H9 (cell line): ENCODE results near the gene KCNE2. TPM values are rescaled to one million over a fixed set of nuclear protein-coding genes. Genes with fewer than 3 reads are reported as not detected.
"Not testable (repeated sequence)": the region's sequence is repeated elsewhere in the genome, so short reads cannot be mapped to it uniquely, and the experiment has no call there.

ENCODE experiments used
- DNase-seq: peaks from one replicate; pipeline ENCODE4 v3.0.0-alpha.2; 2017
- H2AFZ ChIP-seq: one replicate; pipeline ENCODE4 v1.6.1; 2013; ENCODE audit warnings: mild to moderate bottlenecking, low read length, control low read depth, moderate library complexity
- H2AK5ac ChIP-seq: 2 replicates; pipeline ENCODE4 v1.6.1; 2013; ENCODE audit warnings: low read length, control low read depth, mixed read lengths; ENCODE audit not compliant: insufficient read length
- H2BK120ac ChIP-seq: one replicate; pipeline ENCODE4 v1.6.1; 2013; ENCODE audit warnings: low read depth, mild to moderate bottlenecking, low read length, control low read depth, inconsistent platforms; ENCODE audit not compliant: poor library complexity, severe bottlenecking
- H2BK12ac ChIP-seq: 2 replicates; pipeline ENCODE4 v1.6.1; 2013; ENCODE audit warnings: low read length, control low read depth, mixed read lengths, low read depth; ENCODE audit not compliant: insufficient read length
- H2BK15ac ChIP-seq: 2 replicates; pipeline ENCODE4 v1.6.1; 2013; ENCODE audit warnings: low read depth, low read length, control low read depth
- H2BK20ac ChIP-seq: one replicate; pipeline ENCODE4 v1.6.1; 2013; ENCODE audit warnings: low read depth, mild to moderate bottlenecking, low read length, control low read depth, inconsistent platforms; ENCODE audit not compliant: poor library complexity, severe bottlenecking
- H2BK5ac ChIP-seq: 2 replicates; pipeline ENCODE4 v1.6.1; 2013; ENCODE audit warnings: low read length, control low read depth, mixed read lengths; ENCODE audit not compliant: insufficient read length
- H3K14ac ChIP-seq: 2 replicates; pipeline ENCODE4 v1.6.1; 2013; ENCODE audit warnings: low read length, control low read depth; ENCODE audit not compliant: insufficient read depth
- H3K18ac ChIP-seq: 2 replicates; pipeline ENCODE4 v1.6.1; 2013; ENCODE audit warnings: low read depth, mild to moderate bottlenecking, mixed read lengths, low read length, control low read depth; ENCODE audit not compliant: insufficient read length
- H3K23ac ChIP-seq: 2 replicates; pipeline ENCODE4 v1.6.1; 2013; ENCODE audit warnings: low read length, control low read depth, mixed read lengths, low read depth; ENCODE audit not compliant: insufficient read length
- H3K23me2 ChIP-seq: 2 replicates; pipeline ENCODE4 v1.6.1; 2013; ENCODE audit warnings: low read depth, mild to moderate bottlenecking, mixed read lengths, low read length, control low read depth; ENCODE audit not compliant: insufficient read length, poor library complexity, severe bottlenecking
- H3K27ac ChIP-seq: 2 replicates; pipeline ENCODE4 v1.5.1; 2013; ENCODE audit warnings: low read length, control low read depth, mixed read lengths, low read depth; ENCODE audit not compliant: insufficient read length
- H3K27me3 ChIP-seq: 2 replicates; pipeline ENCODE4 v1.6.1; 2013; ENCODE audit warnings: low read length, control low read depth, inconsistent platforms; ENCODE audit not compliant: insufficient read depth
- H3K4ac ChIP-seq: 2 replicates; pipeline ENCODE4 v1.6.1; 2013; ENCODE audit warnings: low read depth, mild to moderate bottlenecking, control low read depth, inconsistent platforms, low read length, moderate library complexity
- H3K4me1 ChIP-seq: 2 replicates; pipeline ENCODE4 v1.6.1; 2013; ENCODE audit warnings: low read length, control low read depth, inconsistent platforms; ENCODE audit not compliant: insufficient read depth
- H3K4me2 ChIP-seq: 2 replicates; pipeline ENCODE4 v1.6.1; 2013; ENCODE audit warnings: low read length, control low read depth, mixed read lengths; ENCODE audit not compliant: insufficient read length, insufficient read depth
- H3K56ac ChIP-seq: 2 replicates; pipeline ENCODE4 v1.6.1; 2013; ENCODE audit warnings: low read depth, mild to moderate bottlenecking, mixed read lengths, low read length, control low read depth; ENCODE audit not compliant: insufficient read length
- H3K79me1 ChIP-seq: 2 replicates; pipeline ENCODE4 v1.6.1; 2013; ENCODE audit warnings: low read depth, mild to moderate bottlenecking, moderate library complexity, low read length, control low read depth, inconsistent platforms; ENCODE audit not compliant: insufficient read depth, poor library complexity, severe bottlenecking
- H3K79me2 ChIP-seq: 2 replicates; pipeline ENCODE4 v1.6.1; 2013; ENCODE audit warnings: low read length, control low read depth, inconsistent platforms; ENCODE audit not compliant: insufficient read depth
- H3K9ac ChIP-seq: 2 replicates; pipeline ENCODE4 v1.6.1; 2013; ENCODE audit warnings: low read length, control low read depth, mixed read lengths; ENCODE audit not compliant: insufficient read length; ENCODE audit errors: extremely low read depth
- H3K9me3 ChIP-seq: one replicate; pipeline ENCODE4 v1.6.1; 2013; ENCODE audit warnings: low read depth, low read length, inconsistent platforms; ENCODE audit not compliant: control insufficient read depth
- H3T11ph ChIP-seq: one replicate; pipeline ENCODE4 v1.6.1; 2013; ENCODE audit warnings: mild to moderate bottlenecking, low read length, control low read depth, inconsistent platforms
- H4K20me1 ChIP-seq: one replicate; pipeline ENCODE4 v1.6.1; 2013; ENCODE audit not compliant: control insufficient read depth, insufficient read length, insufficient read depth
- H4K5ac ChIP-seq: 2 replicates; pipeline ENCODE4 v1.6.1; 2013; ENCODE audit warnings: low read depth, mild to moderate bottlenecking, mixed read lengths, low read length, control low read depth; ENCODE audit not compliant: insufficient read length
- H4K8ac ChIP-seq: replicated peaks from 2 replicates; pipeline ENCODE4 v1.6.1; 2013; ENCODE audit warnings: low read length, control low read depth, mixed read lengths, low read depth; ENCODE audit not compliant: insufficient read length
- H4K91ac ChIP-seq: 2 replicates; pipeline ENCODE4 v1.6.1; 2013; ENCODE audit warnings: low read depth, mild to moderate bottlenecking, moderate library complexity, mixed read lengths, low read length, control low read depth; ENCODE audit not compliant: insufficient read length
- H3K27ac Mint-ChIP-seq, 3 experiments: 2 replicates in 2 of 3; 3 replicates in 1 of 3; pipeline ENCODE4 v1.8.0; 2020 to 2021; ENCODE audit warnings: mixed read lengths in 3 of 3, mild to moderate bottlenecking in 1 of 3, moderate library complexity in 1 of 3
- H3K27me3 Mint-ChIP-seq: 2 replicates; pipeline ENCODE4 v1.8.0; 2021; ENCODE audit warnings: low read depth, mild to moderate bottlenecking, moderate library complexity, mixed read lengths
- H3K36me3 Mint-ChIP-seq, 3 experiments: 2 replicates in 2 of 3; 3 replicates in 1 of 3; pipeline ENCODE4 v1.8.0; 2020 to 2021; ENCODE audit warnings: low read depth in 3 of 3, mixed read lengths in 3 of 3; ENCODE audit not compliant: insufficient read depth in 1 of 3
- H3K4me1 Mint-ChIP-seq, 2 experiments: 2 replicates each; pipeline ENCODE4 v1.8.0; 2020; ENCODE audit warnings: mixed read lengths in 2 of 2
- H3K4me3 Mint-ChIP-seq, 2 experiments: 2 replicates in 1 of 2; 3 replicates in 1 of 2; pipeline ENCODE4 v1.8.0; 2020 to 2021; ENCODE audit warnings: mild to moderate bottlenecking in 2 of 2, mixed read lengths in 2 of 2, moderate library complexity in 1 of 2
- H3K9me3 Mint-ChIP-seq, 2 experiments: 2 replicates in 1 of 2; 3 replicates in 1 of 2; pipeline ENCODE4 v1.8.0; 2020; ENCODE audit warnings: mild to moderate bottlenecking in 2 of 2, mixed read lengths in 2 of 2, moderate library complexity in 1 of 2
- WGBS: extraction: QIAGEN DNeasy Blood & Tissue Kit; methylation state at CpG from one replicate; pipeline ENCODE4 v1.1.7; 2013; ENCODE audit warnings: missing lambda C conversion rate, low lambda C conversion rate, mixed read lengths; ENCODE audit not compliant: insufficient read length; ENCODE audit errors: extremely low coverage; 5-methylcytosine and 5-hydroxymethylcytosine counted together
- total RNA-seq: library from RNA; stranded (reverse); gene quantifications from 2 replicates; pipeline ENCODE4 v1.2.1, GENCODE V29; 2021
- TF ChIP-seq, protein P1 (sequence below): fragments of 200-600 bp; sonication (generic); conservative IDR thresholded peaks from 3 replicates; pipeline ENCODE4 v1.8.0; 2021; ENCODE audit warnings: antibody characterized with exemption, mild to moderate bottlenecking

Gene KCNE2
- total RNA-seq, 1 experiment from 2014 or later, result not detected

DNA sequence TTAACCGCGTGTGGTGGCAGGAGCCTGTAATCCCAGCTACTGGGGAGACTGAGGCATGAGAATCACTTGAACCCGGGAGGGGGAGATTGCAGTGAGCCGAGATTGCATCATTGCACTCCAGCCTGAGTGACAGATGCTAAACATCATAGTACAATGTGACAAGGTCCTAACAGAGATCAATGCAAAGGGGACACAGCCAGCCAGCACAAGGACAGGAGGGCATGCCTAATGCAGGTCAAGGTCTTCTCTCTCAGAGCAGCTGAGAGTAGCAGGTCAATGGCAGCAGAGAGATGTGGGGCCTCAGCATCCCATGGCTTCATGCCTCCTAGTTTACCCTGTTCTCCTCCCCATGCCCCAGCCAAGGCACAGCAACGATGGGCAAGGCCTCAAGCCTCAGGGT is 8.5 kb downstream of the KCNE2 start:
- H2BK20ac ChIP-seq, result no peak overlapping the region
- H3K36me3 Mint-ChIP-seq, result no peaks in the 10 kb centered on the region
- no peak overlapping the region for H4K8ac ChIP-seq
- no peak overlapping the region for H3K14ac ChIP-seq
- no peak overlapping the region for H2BK12ac ChIP-seq
- no peaks in the 10 kb centered on the region for H3K27me3 ChIP-seq
- no peak overlapping the region for H3K56ac ChIP-seq
- no peaks in the 10 kb centered on the region for H3K79me2 ChIP-seq
- no peaks in the 10 kb centered on the region for H4K20me1 ChIP-seq
- H3K4me3 Mint-ChIP-seq, result no peak overlapping the region
- no peak overlapping the region for H3K4me2 ChIP-seq
- no peak overlapping the region for H3K9ac ChIP-seq
- H3K23ac ChIP-seq, result no peak overlapping the region
- H3K9me3 ChIP-seq, result no peaks in the 10 kb centered on the region
- H3K23me2 ChIP-seq, result no peaks in the 10 kb centered on the region
- no peak overlapping the region for H4K91ac ChIP-seq
- no peaks in the 10 kb centered on the region; the same call in 1 of the 2 replicates for H3K27me3 Mint-ChIP-seq
- no CpG with 5 or more reads among the region's 5 CpGs for WGBS
- TF ChIP-seq, protein P1, sequence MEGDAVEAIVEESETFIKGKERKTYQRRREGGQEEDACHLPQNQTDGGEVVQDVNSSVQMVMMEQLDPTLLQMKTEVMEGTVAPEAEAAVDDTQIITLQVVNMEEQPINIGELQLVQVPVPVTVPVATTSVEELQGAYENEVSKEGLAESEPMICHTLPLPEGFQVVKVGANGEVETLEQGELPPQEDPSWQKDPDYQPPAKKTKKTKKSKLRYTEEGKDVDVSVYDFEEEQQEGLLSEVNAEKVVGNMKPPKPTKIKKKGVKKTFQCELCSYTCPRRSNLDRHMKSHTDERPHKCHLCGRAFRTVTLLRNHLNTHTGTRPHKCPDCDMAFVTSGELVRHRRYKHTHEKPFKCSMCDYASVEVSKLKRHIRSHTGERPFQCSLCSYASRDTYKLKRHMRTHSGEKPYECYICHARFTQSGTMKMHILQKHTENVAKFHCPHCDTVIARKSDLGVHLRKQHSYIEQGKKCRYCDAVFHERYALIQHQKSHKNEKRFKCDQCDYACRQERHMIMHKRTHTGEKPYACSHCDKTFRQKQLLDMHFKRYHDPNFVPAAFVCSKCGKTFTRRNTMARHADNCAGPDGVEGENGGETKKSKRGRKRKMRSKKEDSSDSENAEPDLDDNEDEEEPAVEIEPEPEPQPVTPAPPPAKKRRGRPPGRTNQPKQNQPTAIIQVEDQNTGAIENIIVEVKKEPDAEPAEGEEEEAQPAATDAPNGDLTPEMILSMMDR, result no peak
- H3K9me3 Mint-ChIP-seq, result no peaks in the 10 kb centered on the region
- no peak overlapping the region for H2AK5ac ChIP-seq
- no peak overlapping the region for H3T11ph ChIP-seq
- H3K27ac Mint-ChIP-seq, result no peak overlapping the region
- H3K4ac ChIP-seq, result no peak overlapping the region
- H3K4me1 Mint-ChIP-seq, result peaks cover 16 to 18% of the 10 kb centered on the region in 2 experiments
- H2AFZ ChIP-seq, result no peak overlapping the region
- no peak overlapping the region for H2BK5ac ChIP-seq
- H3K27ac ChIP-seq, result no peak overlapping the region
- H2BK120ac ChIP-seq, result no peak overlapping the region
- no peak overlapping the region for H3K18ac ChIP-seq
- H2BK15ac ChIP-seq, result no peak overlapping the region
- H3K79me1 ChIP-seq, result no peaks in the 10 kb centered on the region
- H3K4me1 ChIP-seq, result 0 out of 2 replicates have a peak, but pooled peaks cover 2% of the 10 kb centered on the region
- DNase-seq, result no peak
- H4K5ac ChIP-seq, result no peak overlapping the region

DNA sequence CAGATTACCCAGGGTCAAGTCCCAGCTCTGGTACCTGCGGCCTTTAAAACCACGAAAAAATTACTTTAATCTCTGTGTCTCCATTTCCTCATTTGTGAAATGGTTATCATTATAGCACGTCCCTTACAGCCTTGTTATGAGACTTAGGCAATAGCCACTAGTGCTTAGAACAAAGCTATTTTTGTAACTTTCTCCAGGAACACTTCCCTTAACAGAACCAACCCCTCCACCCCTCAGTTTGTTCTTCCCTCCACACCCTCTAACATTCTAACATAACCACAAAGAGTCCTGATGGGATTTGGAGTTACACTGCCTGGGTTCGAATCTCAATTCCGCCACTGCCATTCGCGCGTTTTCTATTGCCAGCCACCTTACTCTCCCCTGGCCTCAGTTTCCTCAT is 10.7 kb downstream of the KCNE2 start:
- not testable (repeated sequence) for H2BK20ac ChIP-seq, H3K27ac ChIP-seq, H3K9me3 Mint-ChIP-seq, H3K27me3 ChIP-seq, H4K5ac ChIP-seq, H4K20me1 ChIP-seq, H3K36me3 Mint-ChIP-seq, H2BK12ac ChIP-seq, H3K23ac ChIP-seq, H3K27me3 Mint-ChIP-seq, H3K23me2 ChIP-seq, DNase-seq, H3K9ac ChIP-seq, H3K4ac ChIP-seq, H3K9me3 ChIP-seq, H2BK120ac ChIP-seq, H4K91ac ChIP-seq, H3K4me2 ChIP-seq, H3K18ac ChIP-seq, H2AK5ac ChIP-seq, H3K27ac Mint-ChIP-seq, H2BK5ac ChIP-seq, H2AFZ ChIP-seq, H3K79me1 ChIP-seq, H2BK15ac ChIP-seq, H3K4me3 Mint-ChIP-seq, H3K56ac ChIP-seq, H3K4me1 ChIP-seq, H4K8ac ChIP-seq, H3K79me2 ChIP-seq, H3T11ph ChIP-seq, H3K14ac ChIP-seq
- H3K4me1 Mint-ChIP-seq, result peaks cover 10 to 11% of the 10 kb centered on the region in 2 experiments
- WGBS, result no CpG with 5 or more reads among the region's 8 CpGs
